ENCODE measurements around the gene CASKIN1.
A peak's percentile ranks its signal among the peaks of the same experiment; 100 is the strongest.
"Not testable (repeated sequence)": the region's sequence is repeated elsewhere in the genome, so short reads cannot be mapped to it uniquely, and the experiment has no call there.

Gene CASKIN1

GRCh38 chr16:2196162-2196980 lies at the start of gene CASKIN1:
CASKIN1 (minus strand) TSS chr16:2196605; CDS start chr16:2196432, 173 bp downstream.
- Mint-ChIP-seq H3K27ac (no peak within 1 kb of the TSS), H3K9me3 (no peaks in the 10 kb centered on the region), H3K4me3 (peak within 1 kb of the TSS; percentile 55), H3K4me1 (peaks cover 4% of the 10 kb centered on the region), H3K27me3 (peaks cover 85% of the 10 kb centered on the region), H3K36me3 (no peaks in the 10 kb centered on the region)
- CTCF ChIA-PET = interaction anchor here (2.1 kb wide), 1 partner anchor 305 kb away, joined by 13 read pairs; no protein-coding TSS in a partner anchor
- peak; percentile 35 for DNase-seq

GRCh38 chr16:2244926-2245795 lies 48.8 kb upstream of the CASKIN1 start:
- H3K27ac Mint-ChIP-seq = no peak overlapping the region

GRCh38 chr16:2244301-2244700 lies 47.9 kb upstream of the CASKIN1 start:
- CTCF ChIA-PET = no interaction called here
- DNase-seq = no peak
- no peaks in the 10 kb centered on the region for H3K27me3 Mint-ChIP-seq
- H3K27ac Mint-ChIP-seq = no peak overlapping the region
- H3K36me3 Mint-ChIP-seq = peaks cover 9% of the 10 kb centered on the region
- H3K4me1 Mint-ChIP-seq = peaks cover 5% of the 10 kb centered on the region
- no peak overlapping the region for H3K4me3 Mint-ChIP-seq
- no peaks in the 10 kb centered on the region for H3K9me3 Mint-ChIP-seq

More at GRCh38 chr16:2244926-2245795, 48.8 kb upstream of the CASKIN1 start:
- no peak for DNase-seq
- H3K9me3 Mint-ChIP-seq = no peaks in the 10 kb centered on the region
- no peaks in the 10 kb centered on the region for H3K27me3 Mint-ChIP-seq
- CTCF ChIA-PET = no interaction called here
- no peak overlapping the region for H3K4me3 Mint-ChIP-seq
- H3K4me1 Mint-ChIP-seq = peaks cover 9% of the 10 kb centered on the region
- peaks cover 9% of the 10 kb centered on the region for H3K36me3 Mint-ChIP-seq

GRCh38 chr16:2243781-2244180 lies 47.4 kb upstream of the CASKIN1 start:
- Mint-ChIP-seq H3K27ac (no peak overlapping the region), H3K36me3 (peaks cover 9% of the 10 kb centered on the region), H3K27me3 (no peaks in the 10 kb centered on the region), H3K4me3 (no peak overlapping the region), H3K4me1 (peaks cover 5% of the 10 kb centered on the region), H3K9me3 (no peaks in the 10 kb centered on the region)
- CTCF ChIA-PET = no interaction called here
- DNase-seq = no peak

- CTCF ChIA-PET = no interaction called here
- Mint-ChIP-seq H3K9me3 (no peaks in the 10 kb centered on the region), H3K4me1 (peaks cover 5% of the 10 kb centered on the region), H3K27ac (no peak overlapping the region), H3K36me3 (peaks cover 9% of the 10 kb centered on the region), H3K4me3 (no peak overlapping the region), H3K27me3 (peaks cover 7% of the 10 kb centered on the region)
- no peak for DNase-seq
Measured at GRCh38 chr16:2243031-2243528, 46.7 kb upstream of the CASKIN1 start.

GRCh38 chr16:2242598-2242997 lies 46.2 kb upstream of the CASKIN1 start:
- peaks cover 5% of the 10 kb centered on the region for H3K4me1 Mint-ChIP-seq

GRCh38 chr16:2240331-2240730 lies 43.9 kb upstream of the CASKIN1 start:
- CTCF ChIA-PET = not testable (repeated sequence)

More at GRCh38 chr16:2242598-2242997, 46.2 kb upstream of the CASKIN1 start:
- DNase-seq = no peak
- Mint-ChIP-seq H3K27me3 (peaks cover 9% of the 10 kb centered on the region), H3K9me3 (no peaks in the 10 kb centered on the region), H3K4me3 (no peak overlapping the region), H3K36me3 (peaks cover 9% of the 10 kb centered on the region), H3K27ac (peak overlapping the region; percentile 53)
- CTCF ChIA-PET = no interaction called here

GRCh38 chr16:2238838-2239675 lies 42.7 kb upstream of the CASKIN1 start:
- CTCF ChIA-PET = no interaction called here
- Mint-ChIP-seq H3K27me3 (peaks cover 38% of the 10 kb centered on the region), H3K4me3 (no peak overlapping the region), H3K27ac (no peak overlapping the region), H3K4me1 (peaks cover 5% of the 10 kb centered on the region), H3K36me3 (peaks cover 12% of the 10 kb centered on the region), H3K9me3 (no peaks in the 10 kb centered on the region)
- DNase-seq = no peak

More at GRCh38 chr16:2240331-2240730, 43.9 kb upstream of the CASKIN1 start:
- not testable (repeated sequence) for H3K36me3 Mint-ChIP-seq, H3K4me1 Mint-ChIP-seq, H3K9me3 Mint-ChIP-seq, DNase-seq, H3K27ac Mint-ChIP-seq, H3K4me3 Mint-ChIP-seq
- H3K27me3 Mint-ChIP-seq = peaks cover 32% of the 10 kb centered on the region

- no peak for DNase-seq
- peaks cover 3% of the 10 kb centered on the region for H3K4me1 Mint-ChIP-seq
- H3K9me3 Mint-ChIP-seq = no peaks in the 10 kb centered on the region
- peaks cover 38% of the 10 kb centered on the region for H3K27me3 Mint-ChIP-seq
- H3K36me3 Mint-ChIP-seq = peaks cover 10% of the 10 kb centered on the region
- H3K27ac Mint-ChIP-seq = no peak overlapping the region
- CTCF ChIA-PET = no interaction called here
- H3K4me3 Mint-ChIP-seq = no peak overlapping the region
Measured at GRCh38 chr16:2238150-2238837, 41.9 kb upstream of the CASKIN1 start.

- Mint-ChIP-seq H3K9me3 (no peaks in the 10 kb centered on the region), H3K4me1 (peaks cover 3% of the 10 kb centered on the region), H3K36me3 (peaks cover 10% of the 10 kb centered on the region), H3K4me3 (no peak overlapping the region), H3K27me3 (peaks cover 38% of the 10 kb centered on the region), H3K27ac (no peak overlapping the region)
- CTCF ChIA-PET = no interaction called here
- no peak for DNase-seq
Measured at GRCh38 chr16:2237493-2238149, 41.2 kb upstream of the CASKIN1 start.

- H3K27ac Mint-ChIP-seq = no peak overlapping the region
- CTCF ChIA-PET = no interaction called here
- no peaks in the 10 kb centered on the region for H3K9me3 Mint-ChIP-seq
- no peaks in the 10 kb centered on the region for H3K4me1 Mint-ChIP-seq
- DNase-seq = no peak
- H3K36me3 Mint-ChIP-seq = peaks cover 7% of the 10 kb centered on the region
- H3K4me3 Mint-ChIP-seq = no peak overlapping the region
- peaks cover 38% of the 10 kb centered on the region for H3K27me3 Mint-ChIP-seq
Measured at GRCh38 chr16:2237102-2237482, 40.7 kb upstream of the CASKIN1 start.

- CTCF ChIA-PET = no interaction called here
- H3K36me3 Mint-ChIP-seq = peaks cover 8% of the 10 kb centered on the region
- H3K4me3 Mint-ChIP-seq = no peak within 1 kb of the TSS
- no peak within 1 kb of the TSS for H3K27ac Mint-ChIP-seq
- no peaks in the 10 kb centered on the region for H3K9me3 Mint-ChIP-seq
- H3K4me1 Mint-ChIP-seq = no peaks in the 10 kb centered on the region
- peaks cover 38% of the 10 kb centered on the region for H3K27me3 Mint-ChIP-seq
- no peak for DNase-seq
Measured at GRCh38 chr16:2236337-2237101, 40.1 kb upstream of the CASKIN1 start, which contains the start of gene DNASE1L2. DNASE1L2 (plus strand) TSS chr16:2236444; CDS start chr16:2236817, 373 bp downstream.
